Measurements from ENCODE around the gene ST3GAL3. TPM values are rescaled to one million over a fixed set of nuclear protein-coding genes. Genes with fewer than 3 reads are reported as not detected.

The ST3GAL3 gene
- total RNA-seq, 1 donor from 2014 or later: 14.9 TPM

GRCh38 chr1:43883321-43883720 is 176.0 kb downstream of the ST3GAL3 start:
- no peak for DNase-seq (ENCODE audit: low spot score)
- peaks cover 1% of the 10 kb centered on the region for H3K27me3 Mint-ChIP-seq (ENCODE audit: unreplicated experiment)
- H3K27ac Mint-ChIP-seq (ENCODE audit: unreplicated experiment): no peak overlapping the region
- peaks cover 15% of the 10 kb centered on the region for H3K4me1 Mint-ChIP-seq (ENCODE audit: unreplicated experiment)
- H3K36me3 Mint-ChIP-seq (ENCODE audit: low read depth, unreplicated experiment): no peaks in the 10 kb centered on the region
- no peak overlapping the region for H3K4me3 Mint-ChIP-seq (ENCODE audit: unreplicated experiment)
- no peak for TF ChIP-seq CTCF (IDR thresholded peaks at IDR 0.05; ENCODE audit: unreplicated experiment)
- no peaks in the 10 kb centered on the region for H3K9me3 Mint-ChIP-seq (ENCODE audit: unreplicated experiment)

DNA sequence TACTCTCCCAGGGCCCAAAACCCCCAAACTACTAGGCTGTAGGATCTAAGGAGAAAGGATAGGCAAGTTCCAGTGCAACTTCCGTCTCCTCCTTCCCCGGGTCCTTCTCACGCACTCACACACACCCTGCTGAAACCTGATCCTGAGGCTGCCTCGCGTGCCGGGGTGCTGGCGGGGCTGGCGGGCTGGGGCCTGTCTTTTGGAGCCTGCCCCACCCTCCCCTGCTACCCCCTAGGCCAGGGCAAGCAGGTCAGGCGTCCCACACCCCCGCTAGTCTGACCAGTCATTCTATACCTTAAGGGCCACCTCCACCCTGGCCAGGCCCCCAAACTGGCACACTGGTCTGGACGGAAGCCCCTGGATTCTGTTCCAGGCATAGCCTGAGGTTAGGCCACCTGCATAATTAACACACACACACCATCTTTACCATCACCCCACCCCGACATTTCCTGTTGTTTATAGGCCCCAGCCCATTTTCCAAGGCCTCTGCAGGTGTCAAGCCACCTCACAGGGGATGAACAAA is 178.0 kb downstream of the ST3GAL3 start:
- no peaks in the 10 kb centered on the region for H3K36me3 Mint-ChIP-seq (ENCODE audit: low read depth, unreplicated experiment)
- no peaks in the 10 kb centered on the region for H3K9me3 Mint-ChIP-seq (ENCODE audit: unreplicated experiment)
- no peak for DNase-seq (ENCODE audit: low spot score)
- peaks cover 1% of the 10 kb centered on the region for H3K27me3 Mint-ChIP-seq (ENCODE audit: unreplicated experiment)
- TF ChIP-seq CTCF (IDR thresholded peaks at IDR 0.05; ENCODE audit: unreplicated experiment): no peak
- H3K27ac Mint-ChIP-seq (ENCODE audit: unreplicated experiment): no peak overlapping the region
- H3K4me3 Mint-ChIP-seq (ENCODE audit: unreplicated experiment): no peak overlapping the region
- peaks cover 15% of the 10 kb centered on the region for H3K4me1 Mint-ChIP-seq (ENCODE audit: unreplicated experiment)

DNA sequence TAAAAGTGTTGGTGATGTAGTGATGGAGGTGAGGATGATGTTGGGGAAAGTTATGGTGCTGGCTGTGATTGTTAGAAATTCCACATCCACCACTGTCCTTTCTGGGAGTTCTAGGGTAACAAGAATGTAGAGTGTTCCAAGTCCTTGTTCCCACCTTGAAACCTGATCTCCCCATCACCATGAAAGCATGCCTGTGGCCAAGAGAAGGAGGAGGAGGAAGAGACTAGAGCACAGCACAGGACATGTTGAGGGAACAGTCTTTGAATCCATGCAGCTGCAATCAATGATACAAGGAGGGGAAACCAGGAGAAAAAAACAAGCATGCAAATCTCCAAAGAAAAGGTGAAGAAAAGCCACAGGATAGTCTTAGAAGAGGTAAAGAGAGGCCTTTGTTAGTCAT is 180.4 kb downstream of the ST3GAL3 start:
- Mint-ChIP-seq H3K4me3 (ENCODE audit: unreplicated experiment) (no peak overlapping the region), H3K4me1 (ENCODE audit: unreplicated experiment) (peaks cover 6% of the 10 kb centered on the region), H3K36me3 (ENCODE audit: low read depth, unreplicated experiment) (no peaks in the 10 kb centered on the region), H3K9me3 (ENCODE audit: unreplicated experiment) (no peaks in the 10 kb centered on the region), H3K27ac (ENCODE audit: unreplicated experiment) (no peak overlapping the region), H3K27me3 (ENCODE audit: unreplicated experiment) (no peaks in the 10 kb centered on the region)
- no peak for DNase-seq (ENCODE audit: low spot score)
- no peak for TF ChIP-seq CTCF (IDR thresholded peaks at IDR 0.05; ENCODE audit: unreplicated experiment)

GRCh38 chr1:43890815-43891214 is 183.5 kb downstream of the ST3GAL3 start:
- H3K27me3 Mint-ChIP-seq (ENCODE audit: unreplicated experiment): peaks cover 8% of the 10 kb centered on the region
- TF ChIP-seq CTCF (IDR thresholded peaks at IDR 0.05; ENCODE audit: unreplicated experiment): no peak
- no peaks in the 10 kb centered on the region for H3K36me3 Mint-ChIP-seq (ENCODE audit: low read depth, unreplicated experiment)
- no peaks in the 10 kb centered on the region for H3K9me3 Mint-ChIP-seq (ENCODE audit: unreplicated experiment)
- no peak for DNase-seq (ENCODE audit: low spot score)
- H3K4me1 Mint-ChIP-seq (ENCODE audit: unreplicated experiment): peaks cover 13% of the 10 kb centered on the region
- H3K27ac Mint-ChIP-seq (ENCODE audit: unreplicated experiment): no peak overlapping the region
- H3K4me3 Mint-ChIP-seq (ENCODE audit: unreplicated experiment): no peak overlapping the region

DNA sequence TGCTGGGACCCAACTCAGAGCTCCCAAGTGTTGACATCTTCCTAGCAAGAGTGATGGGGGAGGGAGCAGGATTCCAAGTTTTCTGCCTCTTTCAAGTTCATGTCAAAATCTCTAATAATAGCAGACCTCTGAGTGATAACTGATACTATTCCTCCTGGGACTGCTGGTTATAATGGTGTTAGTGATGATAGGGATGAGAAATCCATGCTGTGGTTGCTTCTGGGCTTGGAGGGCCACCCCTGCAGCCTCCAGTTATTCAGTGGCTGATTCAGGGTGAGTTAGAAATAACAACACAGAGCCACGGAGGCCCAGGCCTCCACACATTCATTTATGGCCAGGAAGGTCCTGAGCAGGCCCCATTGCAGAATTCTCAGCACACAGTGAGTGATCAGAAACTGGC is 185.7 kb downstream of the ST3GAL3 start:
- peaks cover 8% of the 10 kb centered on the region for H3K27me3 Mint-ChIP-seq (ENCODE audit: unreplicated experiment)
- no peaks in the 10 kb centered on the region for H3K36me3 Mint-ChIP-seq (ENCODE audit: low read depth, unreplicated experiment)
- peaks cover 29% of the 10 kb centered on the region for H3K4me1 Mint-ChIP-seq (ENCODE audit: unreplicated experiment)
- H3K4me3 Mint-ChIP-seq (ENCODE audit: unreplicated experiment): no peak overlapping the region
- no peak for DNase-seq (ENCODE audit: low spot score)
- H3K9me3 Mint-ChIP-seq (ENCODE audit: unreplicated experiment): no peaks in the 10 kb centered on the region
- H3K27ac Mint-ChIP-seq (ENCODE audit: unreplicated experiment): no peak overlapping the region
- no peak for TF ChIP-seq CTCF (IDR thresholded peaks at IDR 0.05; ENCODE audit: unreplicated experiment)

All from endothelial cell (in vitro differentiated cells).